AG04449 (cell line): ENCODE measurements around the gene USP13.

ENCODE experiments used
- CTCF ChIA-PET: fragments of 350-600 bp; formaldehyde crosslinking; extraction: SDS; loops from one replicate; lab custom pipeline; 2021; ENCODE audit warnings: antibody characterized with exemption; lab: Yijun Ruan, JAX
- POLR2A ChIA-PET: fragments of 400-600, 350-600 bp; formaldehyde crosslinking; extraction: SDS; loops from one replicate; lab custom pipeline; 2020; ENCODE audit warnings: antibody characterized with exemption, inconsistent platforms; lab: Yijun Ruan, JAX
- DNase-seq: peaks from one replicate; pipeline ENCODE4 v3.0.0-alpha.2; 2010; ENCODE audit warnings: low read depth, low spot score
- H3K4me3 ChIP-seq: 2 replicates; pipeline ENCODE4 v1.5.1; 2011; ENCODE audit warnings: low read depth, mild to moderate bottlenecking, control low read depth, low read length
- CTCF ChIP-seq: IDR thresholded peaks from one replicate; pipeline ENCODE4 v1.5.1; 2011; ENCODE audit warnings: mild to moderate bottlenecking, moderate library complexity, low read length, control low read depth, inconsistent platforms; ENCODE audit not compliant: insufficient read depth; ENCODE audit errors: missing control alignments

The USP13 gene

GRCh38 chr3:179723617-179724016, 70.8 kb downstream of the USP13 start:
- DNase-seq, result no peak
- CTCF ChIA-PET, result no interaction called here
- no peak overlapping the region for H3K4me3 ChIP-seq
- TF ChIP-seq CTCF, result no peak
- POLR2A ChIA-PET, result no interaction called here

- TF ChIP-seq CTCF, result no peak
- POLR2A ChIA-PET, result no interaction called here
- no peak for DNase-seq
- no peak overlapping the region for H3K4me3 ChIP-seq
- CTCF ChIA-PET, result interaction anchor here (0.6 to 1.6 kb wide), 4 partner anchors 9 to 94 kb away, joined by 3 to 5 read pairs (median 3); no protein-coding TSS in a partner anchor
These were observed 73.3 kb downstream of the USP13 start for GRCh38 chr3:179726075-179726699.

GRCh38 chr3:179729086-179729485, 76.2 kb downstream of the USP13 start:
- no peak for TF ChIP-seq CTCF
- CTCF ChIA-PET, result no interaction called here

GRCh38 chr3:179729981-179730380, 77.1 kb downstream of the USP13 start:
- POLR2A ChIA-PET, result no interaction called here
- no peak for TF ChIP-seq CTCF
- CTCF ChIA-PET, result no interaction called here
- H3K4me3 ChIP-seq, result no peak overlapping the region
- DNase-seq, result no peak

More at GRCh38 chr3:179729086-179729485, 76.2 kb downstream of the USP13 start:
- no peak overlapping the region for H3K4me3 ChIP-seq
- POLR2A ChIA-PET, result no interaction called here
- DNase-seq, result no peak

GRCh38 chr3:179730506-179730905, 77.7 kb downstream of the USP13 start:
- POLR2A ChIA-PET, result no interaction called here
- TF ChIP-seq CTCF, result no peak
- CTCF ChIA-PET, result interaction anchor here (1.3 kb wide), 1 partner anchor 37 kb away, joined by 3 read pairs; no protein-coding TSS in a partner anchor
- H3K4me3 ChIP-seq, result no peak overlapping the region
- no peak for DNase-seq

GRCh38 chr3:179731544-179731943, 78.7 kb downstream of the USP13 start:
- no peak for TF ChIP-seq CTCF
- DNase-seq, result no peak
- ChIA-PET CTCF (interaction anchor here (1.3 kb wide), 1 partner anchor 36 kb away, joined by 3 read pairs; no protein-coding TSS in a partner anchor), POLR2A (no interaction called here)
- H3K4me3 ChIP-seq, result no peak overlapping the region
